Caco-2 (cell line): ENCODE measurements around the gene ONECUT1. TPM values are rescaled to one million over a fixed set of nuclear protein-coding genes. Genes with fewer than 3 reads are reported as not detected.

Experiments used
- BruUV-seq: library from RNA; stranded (reverse); fragments of 400-500 nt; replicated peaks from 2 replicates; lab custom pipeline; 2021; lab: Mats Ljungman, UMichigan
- CTCF ChIA-PET: fragments of 300-600 bp; sonication (Branson Sonifier 250); formaldehyde crosslinking; loops from one replicate; lab custom pipeline; 2022; ENCODE audit warnings: antibody characterized with exemption; lab: Charles Lee
- POLR2A ChIA-PET: fragments of 300-600 bp; sonication (Branson Sonifier 250); formaldehyde crosslinking; loops from one replicate; lab custom pipeline; 2022; ENCODE audit warnings: antibody characterized with exemption; lab: Charles Lee
- DNase-seq, 2 experiments: peaks; one replicate each; pipeline versions ENCODE4 v3.0.0 to v3.0.0-alpha.2; 2020 to 2022
- H3K27me3 ChIP-seq: replicated peaks from 2 replicates; pipeline ENCODE4 v1.6.0; 2011; ENCODE audit warnings: low read length; ENCODE audit not compliant: control insufficient read depth, insufficient read depth
- H3K36me3 ChIP-seq: 2 replicates; pipeline ENCODE4 v1.5.1; 2011; ENCODE audit warnings: low read length; ENCODE audit not compliant: control insufficient read depth, insufficient read depth
- H3K4me1 ChIP-seq: fragments of 250-450 bp; sonication (Bioruptor Pico); 2 replicates; pipeline ENCODE4 v1.5.1; 2020; ENCODE audit warnings: mild to moderate bottlenecking
- H3K4me3 ChIP-seq: 2 replicates; pipeline ENCODE4 v1.5.1; 2011; ENCODE audit warnings: low read depth, mild to moderate bottlenecking, control low read depth, low read length
- H3K9me3 ChIP-seq: fragments of 250-450 bp; sonication (Bioruptor Pico); 2 replicates; pipeline ENCODE4 v1.5.1; 2020; ENCODE audit warnings: mild to moderate bottlenecking, moderate library complexity
- H3K27ac Mint-ChIP-seq: one replicate; pipeline ENCODE4 v1.8.0; 2022; ENCODE audit warnings: mixed read lengths; ENCODE audit not compliant: unreplicated experiment
- H3K27me3 Mint-ChIP-seq: one replicate; pipeline ENCODE4 v1.8.0; 2022; ENCODE audit warnings: mixed read lengths; ENCODE audit not compliant: insufficient read depth, unreplicated experiment
- H3K36me3 Mint-ChIP-seq: one replicate; pipeline ENCODE4 v1.8.0; 2022; ENCODE audit warnings: mild to moderate bottlenecking, mixed read lengths; ENCODE audit not compliant: insufficient read depth, unreplicated experiment
- H3K4me1 Mint-ChIP-seq: one replicate; pipeline ENCODE4 v1.8.0; 2022; ENCODE audit warnings: low read depth, mixed read lengths; ENCODE audit not compliant: unreplicated experiment
- H3K4me3 Mint-ChIP-seq: one replicate; pipeline ENCODE4 v1.8.0; 2022; ENCODE audit warnings: mild to moderate bottlenecking, moderate library complexity, mixed read lengths; ENCODE audit not compliant: unreplicated experiment
- H3K9me3 Mint-ChIP-seq: one replicate; pipeline ENCODE4 v1.8.0; 2022; ENCODE audit warnings: mixed read lengths; ENCODE audit not compliant: unreplicated experiment
- CTCF ChIP-seq, 2 experiments: fragments of 200-600 bp in 1 of 2; IDR thresholded peaks; 1 replicate in 1 of 2; 2 replicates in 1 of 2; pipeline versions ENCODE4 v1.5.1 to v1.8.0; 2011 to 2022; ENCODE audit warnings: antibody characterized with exemption in 1 of 2, control low read depth in 1 of 2, inconsistent platforms in 1 of 2, low read depth in 1 of 2, low read length in 1 of 2, mild to moderate bottlenecking in 1 of 2, moderate library complexity in 1 of 2; ENCODE audit not compliant: insufficient read depth in 1 of 2, severe bottlenecking in 1 of 2, unreplicated experiment in 1 of 2
- intact Hi-C: fragments of 100-400 bp; cut with micrococcal nuclease; formaldehyde crosslinking; loops from one replicate; pipeline ENCODE4 v1.10.0; 2022; ENCODE audit not compliant: unreplicated experiment
- total RNA-seq: library from RNA; stranded (reverse); gene quantifications from 2 replicates; pipeline ENCODE4 v1.2.3, GENCODE V29; 2022

The ONECUT1 gene
- total RNA-seq, 1 experiment from 2014 or later: 0.68 TPM

GRCh38 chr15:52745326-52746161 is 44.6 kb downstream of the ONECUT1 start:
- Mint-ChIP-seq H3K36me3 (no peaks in the 10 kb centered on the region), H3K27ac (no peak overlapping the region), H3K9me3 (peaks cover 6% of the 10 kb centered on the region), H3K4me1 (peaks cover 12% of the 10 kb centered on the region), H3K27me3 (no peaks in the 10 kb centered on the region), H3K4me3 (no peak overlapping the region)
- H3K9me3 ChIP-seq: no peaks in the 10 kb centered on the region
- ChIA-PET CTCF (no interaction called here), POLR2A (no interaction called here)
- no peak for DNase-seq
- H3K4me3 ChIP-seq: no peak overlapping the region
- peaks cover 17% of the 10 kb centered on the region for H3K4me1 ChIP-seq
- no peak for TF ChIP-seq CTCF (IDR thresholded peaks at IDR 0.05; ENCODE audit: insufficient read depth in 1 of 2, low read depth in 1 of 2, low read length in 1 of 2, severe bottlenecking in 1 of 2, unreplicated experiment in 1 of 2)
- no peaks in the 10 kb centered on the region for H3K27me3 ChIP-seq
- H3K36me3 ChIP-seq: no peaks in the 10 kb centered on the region
- intact Hi-C loops: no loop called here
- BruUV-seq: no TSS peak

GRCh38 chr15:52738311-52738710 is 51.8 kb downstream of the ONECUT1 start:
- ChIA-PET CTCF (interaction anchor here (0.6 to 1.3 kb wide), 2 partner anchors 59 to 482 kb away, joined by 3 to 4 read pairs; partner anchors contain the start of gene ATOSA), POLR2A (no interaction called here)
- H3K4me1 Mint-ChIP-seq: peaks cover 6% of the 10 kb centered on the region
- no peaks in the 10 kb centered on the region for H3K9me3 ChIP-seq
- intact Hi-C loops: loop anchor here (5.0 kb wide), 1 partner anchor 86 kb away; no protein-coding TSS in a partner anchor
- no peaks in the 10 kb centered on the region for H3K4me1 ChIP-seq
- no peak overlapping the region for H3K4me3 ChIP-seq
- no peaks in the 10 kb centered on the region for H3K36me3 Mint-ChIP-seq
- TF ChIP-seq CTCF (IDR thresholded peaks at IDR 0.05; ENCODE audit: insufficient read depth in 1 of 2, low read depth in 1 of 2, low read length in 1 of 2, severe bottlenecking in 1 of 2, unreplicated experiment in 1 of 2): no peak
- no peak overlapping the region for H3K4me3 Mint-ChIP-seq
- no peaks in the 10 kb centered on the region for H3K9me3 Mint-ChIP-seq
- BruUV-seq: no TSS peak
- no peaks in the 10 kb centered on the region for H3K27me3 ChIP-seq
- DNase-seq: no peak
- H3K27me3 Mint-ChIP-seq: peaks cover 14% of the 10 kb centered on the region
- H3K36me3 ChIP-seq: no peaks in the 10 kb centered on the region
- no peak overlapping the region for H3K27ac Mint-ChIP-seq

GRCh38 chr15:52737720-52738119 is 52.4 kb downstream of the ONECUT1 start:
- POLR2A ChIA-PET: no interaction called here
- intact Hi-C loops: loop anchor here (5.0 kb wide), 1 partner anchor 85 kb away; no protein-coding TSS in a partner anchor
- Histone ChIP-seq H3K4me1 (no peaks in the 10 kb centered on the region), H3K9me3 (no peaks in the 10 kb centered on the region), H3K4me3 (no peak overlapping the region), H3K36me3 (no peaks in the 10 kb centered on the region), H3K27me3 (no peaks in the 10 kb centered on the region)
- peaks cover 14% of the 10 kb centered on the region for H3K27me3 Mint-ChIP-seq
- no peak for TF ChIP-seq CTCF (IDR thresholded peaks at IDR 0.05; ENCODE audit: insufficient read depth in 1 of 2, low read depth in 1 of 2, low read length in 1 of 2, severe bottlenecking in 1 of 2, unreplicated experiment in 1 of 2)
- H3K4me1 Mint-ChIP-seq: peaks cover 6% of the 10 kb centered on the region
- no peaks in the 10 kb centered on the region for H3K36me3 Mint-ChIP-seq
- no peak for DNase-seq
- no peak overlapping the region for H3K27ac Mint-ChIP-seq
- CTCF ChIA-PET: interaction anchor here (1.3 kb wide), 1 partner anchor 59 kb away, joined by 3 read pairs; the partner anchor contains the start of gene ATOSA
- no peak overlapping the region for H3K4me3 Mint-ChIP-seq
- H3K9me3 Mint-ChIP-seq: no peaks in the 10 kb centered on the region
- no TSS peak for BruUV-seq
